Neural progenitor cell (in vitro differentiated cells): ENCODE measurements around the gene AHSG.

ENCODE experiments used
- EZH2 ChIP-seq: fragments of 200-600 bp; sonication (generic); IDR thresholded peaks from 2 replicates; pipeline ENCODE4 v1.6.1; 2017; ENCODE audit warnings: antibody characterized with exemption, mild to moderate bottlenecking, moderate library complexity
- EZH2phosphoT487 ChIP-seq: fragments of 200-600 bp; sonication (generic); IDR thresholded peaks from 2 replicates; pipeline ENCODE4 v1.6.1; 2017; ENCODE audit warnings: antibody characterized with exemption
- TF ChIP-seq, protein P1 (sequence below): fragments of 200-600 bp; sonication (generic); IDR thresholded peaks from 2 replicates; pipeline ENCODE4 v1.5.1; 2017; ENCODE audit warnings: antibody characterized with exemption, mild to moderate bottlenecking

DNA sequence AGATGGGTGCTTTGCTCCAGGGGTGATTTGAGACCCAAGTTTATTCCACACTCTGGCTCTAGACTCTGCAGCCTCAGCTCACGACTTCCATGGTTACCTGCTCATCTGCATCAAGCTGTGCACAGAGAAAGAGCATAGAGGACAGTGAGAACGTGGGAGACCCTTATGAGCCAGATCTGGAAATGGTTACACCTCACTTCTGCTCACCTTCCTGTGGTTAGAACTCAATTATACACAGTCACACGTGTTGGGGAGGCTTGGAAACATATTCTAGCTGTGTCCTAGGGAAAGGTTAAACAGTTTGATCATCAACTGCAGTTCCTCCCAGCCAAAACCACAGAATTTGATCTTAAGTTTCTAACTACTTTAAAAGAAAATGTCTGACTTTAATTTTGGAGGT, 29.2 kb downstream of the AHSG start:
- TF ChIP-seq, protein P1, sequence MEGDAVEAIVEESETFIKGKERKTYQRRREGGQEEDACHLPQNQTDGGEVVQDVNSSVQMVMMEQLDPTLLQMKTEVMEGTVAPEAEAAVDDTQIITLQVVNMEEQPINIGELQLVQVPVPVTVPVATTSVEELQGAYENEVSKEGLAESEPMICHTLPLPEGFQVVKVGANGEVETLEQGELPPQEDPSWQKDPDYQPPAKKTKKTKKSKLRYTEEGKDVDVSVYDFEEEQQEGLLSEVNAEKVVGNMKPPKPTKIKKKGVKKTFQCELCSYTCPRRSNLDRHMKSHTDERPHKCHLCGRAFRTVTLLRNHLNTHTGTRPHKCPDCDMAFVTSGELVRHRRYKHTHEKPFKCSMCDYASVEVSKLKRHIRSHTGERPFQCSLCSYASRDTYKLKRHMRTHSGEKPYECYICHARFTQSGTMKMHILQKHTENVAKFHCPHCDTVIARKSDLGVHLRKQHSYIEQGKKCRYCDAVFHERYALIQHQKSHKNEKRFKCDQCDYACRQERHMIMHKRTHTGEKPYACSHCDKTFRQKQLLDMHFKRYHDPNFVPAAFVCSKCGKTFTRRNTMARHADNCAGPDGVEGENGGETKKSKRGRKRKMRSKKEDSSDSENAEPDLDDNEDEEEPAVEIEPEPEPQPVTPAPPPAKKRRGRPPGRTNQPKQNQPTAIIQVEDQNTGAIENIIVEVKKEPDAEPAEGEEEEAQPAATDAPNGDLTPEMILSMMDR: no peak
- TF ChIP-seq EZH2 (no peak), EZH2phosphoT487 (no peak)
